ENCODE data around the gene SIGLEC12. TPM values are rescaled to one million over a fixed set of nuclear protein-coding genes. Genes with fewer than 3 reads are reported as not detected.
"Not testable (repeated sequence)": the region's sequence is repeated elsewhere in the genome, so short reads cannot be mapped to it uniquely, and the experiment has no call there.

Gene SIGLEC12
- total and polyA plus RNA-seq, 2 of the 13 experiments (the other 11 are each of a cell fraction or from before 2014, with no cell fraction given) = not detected

- TF ChIP-seq HDAC2 (CRISPR knock-in tag; IDR thresholded peaks at IDR 0.05) (no peak), ZNF34 (CRISPR knock-in tag; IDR thresholded peaks at IDR 0.05; ENCODE audit: borderline replicate concordance) (no peak), JUND (CRISPR knock-in tag; IDR thresholded peaks at IDR 0.05) (no peak), ZNF44 (CRISPR knock-in tag; IDR thresholded peaks at IDR 0.05) (no peak), SPEN (CRISPR knock-in tag; IDR thresholded peaks at IDR 0.05; ENCODE audit: low read depth) (no peak), DMAP1 (CRISPR knock-in tag; IDR thresholded peaks at IDR 0.05) (no peak)
- TF ChIP-seq, protein P1, sequence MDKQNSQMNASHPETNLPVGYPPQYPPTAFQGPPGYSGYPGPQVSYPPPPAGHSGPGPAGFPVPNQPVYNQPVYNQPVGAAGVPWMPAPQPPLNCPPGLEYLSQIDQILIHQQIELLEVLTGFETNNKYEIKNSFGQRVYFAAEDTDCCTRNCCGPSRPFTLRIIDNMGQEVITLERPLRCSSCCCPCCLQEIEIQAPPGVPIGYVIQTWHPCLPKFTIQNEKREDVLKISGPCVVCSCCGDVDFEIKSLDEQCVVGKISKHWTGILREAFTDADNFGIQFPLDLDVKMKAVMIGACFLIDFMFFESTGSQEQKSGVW (CRISPR knock-in tag; IDR thresholded peaks at IDR 0.05; ENCODE audit: borderline replicate concordance) = no peak
- TF ChIP-seq, protein P2, sequence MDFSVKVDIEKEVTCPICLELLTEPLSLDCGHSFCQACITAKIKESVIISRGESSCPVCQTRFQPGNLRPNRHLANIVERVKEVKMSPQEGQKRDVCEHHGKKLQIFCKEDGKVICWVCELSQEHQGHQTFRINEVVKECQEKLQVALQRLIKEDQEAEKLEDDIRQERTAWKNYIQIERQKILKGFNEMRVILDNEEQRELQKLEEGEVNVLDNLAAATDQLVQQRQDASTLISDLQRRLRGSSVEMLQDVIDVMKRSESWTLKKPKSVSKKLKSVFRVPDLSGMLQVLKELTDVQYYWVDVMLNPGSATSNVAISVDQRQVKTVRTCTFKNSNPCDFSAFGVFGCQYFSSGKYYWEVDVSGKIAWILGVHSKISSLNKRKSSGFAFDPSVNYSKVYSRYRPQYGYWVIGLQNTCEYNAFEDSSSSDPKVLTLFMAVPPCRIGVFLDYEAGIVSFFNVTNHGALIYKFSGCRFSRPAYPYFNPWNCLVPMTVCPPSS (IDR thresholded peaks at IDR 0.05) = no peak
These were observed 2.3 kb upstream of the SIGLEC12 start (continued) for GRCh38 chr19:51503896-51504295.

DNA sequence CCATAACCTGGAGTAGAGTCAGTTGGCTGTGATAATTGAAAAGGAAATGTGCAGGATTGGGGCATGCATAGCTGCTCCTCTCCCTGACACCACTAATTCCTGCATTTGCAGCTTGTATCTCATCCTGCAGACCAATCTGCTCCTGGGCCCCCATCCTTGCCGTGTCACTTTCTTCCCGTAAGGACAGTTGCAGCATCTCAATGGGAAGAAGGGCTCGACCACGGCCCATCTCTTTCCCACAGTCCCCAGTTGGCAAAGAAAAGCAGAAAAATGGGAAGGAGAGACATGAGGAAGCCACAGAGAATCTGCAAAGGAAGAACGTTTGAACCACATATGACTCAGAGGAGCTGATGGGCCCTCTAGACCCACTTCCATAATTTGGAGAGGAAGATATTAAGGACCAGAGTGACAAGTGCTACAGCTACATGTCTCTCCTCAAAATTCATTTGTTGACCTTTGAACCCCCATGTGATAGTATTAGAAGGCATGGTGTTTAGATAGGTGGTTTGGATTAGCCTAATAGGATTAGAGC lies 1.8 kb upstream of the SIGLEC12 start:
- ATAC-seq = no peak
- POLR2A ChIA-PET = no interaction called here

DNA sequence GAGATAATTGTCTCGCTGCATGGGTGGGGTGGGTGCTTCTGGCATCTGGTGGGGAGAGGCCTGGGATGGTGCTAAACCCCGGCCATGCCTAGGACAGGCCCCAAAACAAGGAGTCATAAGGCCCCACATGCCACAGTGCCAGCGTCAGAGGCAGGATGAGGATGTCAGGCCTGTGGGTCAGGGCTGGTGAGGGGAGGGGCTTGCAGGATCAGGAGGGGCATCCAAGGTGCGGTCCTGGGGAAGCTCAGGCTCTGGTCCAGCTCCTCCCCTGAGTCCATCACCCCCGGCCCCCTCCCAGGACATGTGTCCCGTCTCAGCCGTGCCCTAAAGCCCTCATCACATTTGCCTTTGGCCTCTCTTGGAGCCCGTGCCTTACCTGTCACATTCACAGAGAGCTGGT lies 669 bp downstream of the SIGLEC12 start:
- 3% methylated on average over 8 of the region's 8 CpGs for WGBS (ENCODE audit: low lambda C conversion rate)
- intact Hi-C loops (cut with micrococcal nuclease; ENCODE audit: unreplicated experiment); in situ Hi-C loops (cut with HindIII; ENCODE audit: extremely low pct_ligation_motif_present, low pct_unique_long_range_greater_than_20kb): not testable (repeated sequence)

More for the DNA sequence above, 1.8 kb upstream of the SIGLEC12 start:
- Histone ChIP-seq H3K4me3 (replicated peaks in 1 of 3; ENCODE audit: insufficient read depth in 1 of 3, low read depth in 2 of 3, low read length in 3 of 3) (no peak overlapping the region), H3K4me1 (ENCODE audit: insufficient read depth, low read length) (no peaks in the 10 kb centered on the region), H2AFZ (ENCODE audit: low read length) (no peak overlapping the region), H3K4me2 (ENCODE audit: low read depth, low read length) (no peak overlapping the region), H3K9ac (ENCODE audit: insufficient read depth, low read depth, low read length) (no peak overlapping the region), H3K27me3 (ENCODE audit: control insufficient read depth in 1 of 2, insufficient read depth in 2 of 2, low read length in 2 of 2) (0 out of 5 replicates have a peak, but pooled peaks cover 0 to 7% of the 10 kb centered on the region in 2 experiments), H3K27ac (ENCODE audit: extremely low read length, insufficient read depth, low read length) (no peak overlapping the region), H4K20me1 (ENCODE audit: insufficient read depth, low read length) (no peaks in the 10 kb centered on the region), H3K36me3 (replicated peaks in 1 of 2; ENCODE audit: control insufficient read depth in 1 of 2, insufficient read depth in 2 of 2, low read length in 2 of 2) (no peaks in the 10 kb centered on the region), H3K9me3 (ENCODE audit: low read length) (no peaks in the 10 kb centered on the region), H3K79me2 (ENCODE audit: insufficient read depth, low read length) (no peaks in the 10 kb centered on the region)
- WGBS (ENCODE audit: low lambda C conversion rate) = 12% methylated on average over 5 of the region's 5 CpGs
- CTCF ChIA-PET (ENCODE audit: low intra/inter-chr PET ratio, low total read pairs) = no interaction called here
- in situ Hi-C loops (cut with HindIII; ENCODE audit: extremely low pct_ligation_motif_present, low pct_unique_long_range_greater_than_20kb) = no loop called here
- no peak for DNase-seq (ENCODE audit: low spot score)
- BruUV-seq (replicated peaks) = no TSS peak
- intact Hi-C loops (cut with micrococcal nuclease; ENCODE audit: unreplicated experiment) = no loop called here
- no peak for FAIRE-seq
- no peak for TF ChIP-seq ZNF251 (CRISPR knock-in tag; IDR thresholded peaks at IDR 0.05)
- no peak for TF ChIP-seq POGZ (CRISPR knock-in tag; IDR thresholded peaks at IDR 0.05)
- TF ChIP-seq MTA3 (CRISPR knock-in tag; IDR thresholded peaks at IDR 0.05) = no peak
- no peak for TF ChIP-seq GATAD2A (CRISPR knock-in tag; IDR thresholded peaks at IDR 0.05)
- no peak for TF ChIP-seq CREB1 (IDR thresholded peaks at IDR 0.05)
- no peak for TF ChIP-seq CREB1 (CRISPR knock-in tag; IDR thresholded peaks at IDR 0.05)
- no peak for TF ChIP-seq SOX5 (CRISPR knock-in tag; IDR thresholded peaks at IDR 0.05; ENCODE audit: borderline replicate concordance)
- no peak for TF ChIP-seq ZNF724P (CRISPR knock-in tag; IDR thresholded peaks at IDR 0.05; ENCODE audit: borderline replicate concordance)
- TF ChIP-seq ZSCAN31 (CRISPR knock-in tag; IDR thresholded peaks at IDR 0.05; ENCODE audit: low read depth) = no peak
- no peak for TF ChIP-seq MYNN (CRISPR knock-in tag; IDR thresholded peaks at IDR 0.05; ENCODE audit: low read depth)
- no peak for TF ChIP-seq ZNF501 (CRISPR knock-in tag; IDR thresholded peaks at IDR 0.05)
- TF ChIP-seq TARDBP (CRISPR knock-in tag; IDR thresholded peaks at IDR 0.05) = no peak

More for the DNA sequence above, 669 bp downstream of the SIGLEC12 start:
- H3K27me3 ChIP-seq (ENCODE audit: control insufficient read depth in 1 of 2, insufficient read depth in 2 of 2, low read length in 2 of 2); H3K9me3 ChIP-seq (ENCODE audit: low read length); H2AFZ ChIP-seq (ENCODE audit: low read length); CTCF ChIA-PET (ENCODE audit: low intra/inter-chr PET ratio, low total read pairs); FAIRE-seq; H4K20me1 ChIP-seq (ENCODE audit: insufficient read depth, low read length); H3K9ac ChIP-seq (ENCODE audit: insufficient read depth, low read depth, low read length); POLR2A ChIA-PET; H3K4me2 ChIP-seq (ENCODE audit: low read depth, low read length); H3K36me3 ChIP-seq (replicated peaks in 1 of 2; ENCODE audit: control insufficient read depth in 1 of 2, insufficient read depth in 2 of 2, low read length in 2 of 2); H3K4me1 ChIP-seq (ENCODE audit: insufficient read depth, low read length); BruUV-seq (replicated peaks); DNase-seq (ENCODE audit: low spot score); ATAC-seq; H3K27ac ChIP-seq (ENCODE audit: extremely low read length, insufficient read depth, low read length); H3K79me2 ChIP-seq (ENCODE audit: insufficient read depth, low read length); H3K4me3 ChIP-seq (replicated peaks in 1 of 3; ENCODE audit: insufficient read depth in 1 of 3, low read depth in 2 of 3, low read length in 3 of 3): not testable (repeated sequence)

Data from HepG2 (cell line).